ENCODE results near the gene PDCD4.
A peak's percentile ranks its signal among the peaks of the same experiment; 100 is the strongest.

Gene PDCD4

GRCh38 chr10:110871298-110872084, at the start of gene PDCD4:
Gene PDCD4, plus strand, starts transcription at chr10:110871928. Its CDS starts 4,100 bp downstream, at chr10:110876028.
- DNase-seq (ENCODE audit: low spot score) = peak; percentile 98

GRCh38 chr10:110822035-110822711, 49.6 kb upstream of the PDCD4 start:
- no peak for DNase-seq (ENCODE audit: low spot score)

GRCh38 chr10:110822712-110823311, 48.9 kb upstream of the PDCD4 start:
- no peak for DNase-seq (ENCODE audit: low spot score)

GRCh38 chr10:110824152-110824441, 47.6 kb upstream of the PDCD4 start:
- no peak for DNase-seq (ENCODE audit: low spot score)

- no peak for DNase-seq (ENCODE audit: low spot score)
Measured at GRCh38 chr10:110824660-110825059, 47.1 kb upstream of the PDCD4 start.

- DNase-seq (ENCODE audit: low spot score) = no peak
Measured at GRCh38 chr10:110825508-110825907, 46.2 kb upstream of the PDCD4 start.

GRCh38 chr10:110827410-110827809, 44.3 kb upstream of the PDCD4 start:
- DNase-seq (ENCODE audit: low spot score) = no peak

- no peak for DNase-seq (ENCODE audit: low spot score)
Measured at GRCh38 chr10:110827875-110828274, 43.9 kb upstream of the PDCD4 start.

- DNase-seq (ENCODE audit: low spot score) = no peak
Measured at GRCh38 chr10:110828525-110828924, 43.2 kb upstream of the PDCD4 start.

GRCh38 chr10:110829721-110830410, 41.9 kb upstream of the PDCD4 start:
- DNase-seq (ENCODE audit: low spot score) = no peak

- DNase-seq (ENCODE audit: low spot score) = no peak
Measured at GRCh38 chr10:110833234-110833940, 38.3 kb upstream of the PDCD4 start.

- DNase-seq (ENCODE audit: low spot score) = no peak
Measured at GRCh38 chr10:110833941-110834628, 37.6 kb upstream of the PDCD4 start.

- DNase-seq (ENCODE audit: low spot score) = no peak
Measured at GRCh38 chr10:110834629-110835301, 37.0 kb upstream of the PDCD4 start.

GRCh38 chr10:110835841-110836240, 35.9 kb upstream of the PDCD4 start:
- DNase-seq (ENCODE audit: low spot score) = no peak

- no peak for DNase-seq (ENCODE audit: low spot score)
Measured at GRCh38 chr10:110836706-110837105, 35.0 kb upstream of the PDCD4 start.

GRCh38 chr10:110837418-110838171, 34.1 kb upstream of the PDCD4 start:
- no peak for DNase-seq (ENCODE audit: low spot score)

GRCh38 chr10:110840225-110840922, 31.4 kb upstream of the PDCD4 start:
- DNase-seq (ENCODE audit: low spot score) = no peak

- DNase-seq (ENCODE audit: low spot score) = no peak
Measured at GRCh38 chr10:110840923-110841428, 30.8 kb upstream of the PDCD4 start.

- no peak for DNase-seq (ENCODE audit: low spot score)
Measured at GRCh38 chr10:110841767-110842267, 29.9 kb upstream of the PDCD4 start.

Data from AG20443 (cell line).